Neutrophil (primary cell): ENCODE measurements around the gene STON2.
"Not testable (repeated sequence)": the region's sequence is repeated elsewhere in the genome, so short reads cannot be mapped to it uniquely, and the experiment has no call there.

Experiments used
- H3K27ac ChIP-seq: fragments of 200-600 bp; sonication (generic); 2 replicates; pipeline ENCODE4 v1.5.1; 2016; ENCODE audit warnings: mild to moderate bottlenecking, moderate library complexity
- H3K27me3 ChIP-seq: fragments of 200-600 bp; sonication (generic); 2 replicates; pipeline ENCODE4 v1.6.0; 2016; ENCODE audit warnings: mild to moderate bottlenecking
- H3K36me3 ChIP-seq: fragments of 200-600 bp; sonication (generic); 2 replicates; pipeline ENCODE4 v1.5.1; 2017
- H3K4me1 ChIP-seq, 2 experiments: fragments of 200-600 bp in 1 of 2; sonication (generic) in 1 of 2; 1 replicate in 1 of 2; 2 replicates in 1 of 2; pipeline versions ENCODE4 v1.5.1 to v1.6.1; 2013 to 2016; ENCODE audit warnings: low read depth in 1 of 2, low read length in 1 of 2, mild to moderate bottlenecking in 1 of 2, moderate library complexity in 1 of 2; ENCODE audit not compliant: control insufficient read depth in 1 of 2, insufficient read depth in 1 of 2
- H3K4me3 ChIP-seq, 2 experiments: fragments of 200-600 bp in 1 of 2; sonication (generic) in 1 of 2; 1 replicate in 1 of 2; 2 replicates in 1 of 2; pipeline ENCODE4 v1.5.1; 2013 to 2016; ENCODE audit warnings: low read depth in 1 of 2, low read length in 1 of 2, mild to moderate bottlenecking in 1 of 2, moderate library complexity in 1 of 2
- H3K9me3 ChIP-seq: fragments of 200-600 bp; sonication (generic); 2 replicates; pipeline ENCODE4 v1.5.1; 2016
- CTCF ChIP-seq: fragments of 200-600 bp; sonication (generic); IDR thresholded peaks from 2 replicates; pipeline ENCODE4 v1.5.1; 2016; ENCODE audit warnings: antibody characterized with exemption

Gene STON2

GRCh38 chr14:81382517-81383225 lies 17.5 kb downstream of the STON2 start:
- Histone ChIP-seq H3K4me1 (no peaks in the 10 kb centered on the region), H3K9me3 (no peaks in the 10 kb centered on the region), H3K27ac (no peak overlapping the region), H3K4me3 (no peak overlapping the region), H3K27me3 (no peaks in the 10 kb centered on the region), H3K36me3 (no peaks in the 10 kb centered on the region)
- TF ChIP-seq CTCF: no peak

DNA sequence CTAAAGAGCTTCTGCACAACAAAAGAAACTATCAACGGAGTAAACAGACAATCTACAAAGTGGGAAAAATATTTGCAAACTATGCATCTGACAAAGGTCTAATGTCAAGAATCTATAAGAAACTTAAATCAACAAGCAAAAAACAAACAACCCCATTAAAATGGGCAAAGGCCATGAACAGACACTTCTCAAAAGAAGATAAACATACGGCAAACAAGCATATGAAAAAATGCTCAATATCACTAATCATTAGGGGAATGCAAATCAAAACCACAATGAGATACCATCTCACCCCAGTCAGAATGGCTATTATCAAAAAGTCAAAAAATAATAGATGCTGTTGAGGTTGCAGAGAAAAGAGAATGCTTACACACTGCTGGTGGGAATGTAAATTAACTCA lies 20.1 kb downstream of the STON2 start:
- H3K4me3 ChIP-seq, H3K27ac ChIP-seq, H3K4me1 ChIP-seq, H3K36me3 ChIP-seq, H3K9me3 ChIP-seq, H3K27me3 ChIP-seq: not testable (repeated sequence)

- Histone ChIP-seq H3K27ac (no peak overlapping the region), H3K36me3 (no peaks in the 10 kb centered on the region), H3K4me3 (no peak overlapping the region), H3K9me3 (no peaks in the 10 kb centered on the region), H3K4me1 (no peaks in the 10 kb centered on the region), H3K27me3 (no peaks in the 10 kb centered on the region)
- TF ChIP-seq CTCF: no peak
Observed at GRCh38 chr14:81371802-81372201, 28.3 kb downstream of the STON2 start.

DNA sequence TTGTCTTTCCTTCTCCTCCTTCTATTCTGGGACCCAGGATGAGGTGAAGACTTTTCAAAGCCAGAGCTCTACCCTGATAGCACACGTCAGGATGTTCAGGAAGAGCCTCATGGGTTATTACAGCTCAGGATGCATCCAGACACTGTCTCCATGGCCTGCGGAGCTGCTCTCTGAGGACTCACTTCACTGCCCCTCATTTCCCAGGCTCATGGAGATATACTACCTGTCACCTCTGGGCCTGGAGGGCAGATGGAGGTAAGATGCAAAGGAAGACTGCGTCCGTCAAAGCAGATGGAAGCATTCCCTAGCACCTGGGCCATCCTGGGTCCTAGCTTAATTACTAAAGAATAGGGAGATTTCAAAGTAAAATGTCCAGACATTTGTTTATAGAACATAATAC lies 32.6 kb downstream of the STON2 start:
- no peaks in the 10 kb centered on the region for H3K4me1 ChIP-seq
- H3K36me3 ChIP-seq: no peaks in the 10 kb centered on the region
- TF ChIP-seq CTCF: no peak
- no peak overlapping the region for H3K4me3 ChIP-seq
- H3K27ac ChIP-seq: no peak overlapping the region
- H3K27me3 ChIP-seq: no peaks in the 10 kb centered on the region
- no peaks in the 10 kb centered on the region for H3K9me3 ChIP-seq

DNA sequence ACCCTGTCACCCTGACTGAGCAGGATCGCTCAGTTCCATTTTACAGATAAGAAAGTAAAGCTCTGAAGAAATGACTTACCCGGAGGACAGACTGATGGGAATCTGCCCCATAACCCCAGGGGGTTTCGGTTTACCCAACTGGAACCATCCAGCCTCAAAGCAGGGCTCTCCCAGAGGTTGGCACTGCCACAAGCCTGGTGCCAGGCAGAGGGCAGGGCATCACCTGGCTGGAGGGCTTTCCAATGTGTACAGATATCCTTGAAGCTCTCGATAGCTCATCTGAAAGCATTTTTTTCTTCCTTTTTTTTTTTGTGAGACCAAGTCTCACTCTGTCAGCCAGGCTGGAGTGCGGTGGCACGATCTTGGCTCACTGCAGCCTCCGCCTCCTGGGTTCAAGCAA lies 33.2 kb downstream of the STON2 start:
- TF ChIP-seq CTCF: no peak
- H3K4me1 ChIP-seq: no peaks in the 10 kb centered on the region

DNA sequence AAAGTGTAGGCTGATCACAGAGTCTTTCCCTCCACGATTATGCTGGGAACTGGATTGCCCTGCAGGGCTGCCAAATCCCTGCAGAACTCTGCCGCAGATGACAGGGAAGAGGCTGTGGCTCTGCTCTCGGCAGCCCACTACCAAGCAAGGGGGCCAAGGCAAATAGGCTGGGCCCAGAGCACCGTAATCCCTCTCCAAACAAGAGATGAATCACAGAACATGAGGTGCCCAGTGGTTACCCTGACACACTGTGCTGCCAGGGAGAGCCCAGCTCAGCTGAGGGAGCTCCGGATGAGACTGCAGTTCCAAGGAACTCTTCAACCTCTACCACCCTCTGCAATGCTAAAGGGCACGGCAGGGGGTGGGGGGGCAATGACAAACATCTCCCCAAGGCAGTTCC lies 33.9 kb downstream of the STON2 start:
- no peaks in the 10 kb centered on the region for H3K36me3 ChIP-seq
- no peak for TF ChIP-seq CTCF
- no peaks in the 10 kb centered on the region for H3K4me1 ChIP-seq
- no peak overlapping the region for H3K27ac ChIP-seq
- H3K9me3 ChIP-seq: no peaks in the 10 kb centered on the region
- H3K4me3 ChIP-seq: no peak overlapping the region
- no peaks in the 10 kb centered on the region for H3K27me3 ChIP-seq

More for the DNA sequence above, 33.2 kb downstream of the STON2 start:
- H3K9me3 ChIP-seq: no peaks in the 10 kb centered on the region
- no peaks in the 10 kb centered on the region for H3K27me3 ChIP-seq
- H3K27ac ChIP-seq: no peak overlapping the region
- H3K36me3 ChIP-seq: no peaks in the 10 kb centered on the region
- H3K4me3 ChIP-seq: no peak overlapping the region
